ENCODE data around the gene CLCN4. TPM values are rescaled to one million over a fixed set of nuclear protein-coding genes. Genes with fewer than 3 reads are reported as not detected.

The CLCN4 gene
- total RNA-seq, 1 donor from 2014 or later: 8.0 TPM

DNA sequence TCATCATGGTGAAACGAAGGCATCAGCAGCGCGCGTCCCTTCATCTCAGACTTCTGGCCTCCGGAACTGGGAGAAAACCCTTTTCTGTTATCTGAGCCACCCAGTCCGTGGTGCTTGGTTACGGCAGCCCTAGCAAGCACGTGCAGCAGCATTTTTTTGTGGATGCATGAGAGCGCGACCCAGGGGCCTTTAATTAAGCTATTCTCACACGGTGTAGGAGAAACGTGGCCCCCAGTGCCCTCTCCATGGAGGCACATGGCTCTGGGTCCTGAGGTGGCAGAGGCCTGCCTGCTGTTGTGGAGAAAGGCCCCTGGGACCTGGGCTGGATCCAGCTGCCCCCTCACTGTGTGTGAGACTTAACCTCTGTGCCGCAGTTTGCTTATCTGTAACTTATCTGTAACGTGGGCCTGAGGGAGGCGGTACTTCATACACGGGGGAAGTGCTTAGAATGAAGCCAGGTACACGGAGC is 9.5 kb downstream of the CLCN4 start:
- no peak for DNase-seq (ENCODE audit: low spot score)

DNA sequence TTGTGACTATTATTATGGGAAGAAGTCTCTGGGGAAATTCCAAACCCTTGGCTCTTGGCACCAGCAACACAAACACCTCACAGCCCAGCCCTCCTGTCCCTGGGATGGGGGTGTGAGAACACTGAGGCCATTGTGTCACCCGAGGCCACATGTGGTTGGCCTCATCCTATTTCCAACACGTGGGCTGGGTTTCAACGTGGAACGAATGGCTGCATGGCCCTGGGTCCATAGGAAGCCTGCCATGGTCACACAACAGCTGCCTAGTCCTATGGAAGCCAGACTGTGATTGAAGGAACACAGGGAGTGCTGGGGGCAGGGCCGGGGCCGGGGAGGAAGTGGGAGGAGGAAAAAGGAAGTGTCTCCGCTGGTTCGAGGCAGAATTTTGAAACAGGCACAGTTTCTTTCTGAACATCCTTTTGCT is 10.0 kb downstream of the CLCN4 start:
- no peak for DNase-seq (ENCODE audit: low spot score)

GRCh38 chrX:10167573-10167972 is 10.8 kb downstream of the CLCN4 start:
- no peak for DNase-seq (ENCODE audit: low spot score)

DNA sequence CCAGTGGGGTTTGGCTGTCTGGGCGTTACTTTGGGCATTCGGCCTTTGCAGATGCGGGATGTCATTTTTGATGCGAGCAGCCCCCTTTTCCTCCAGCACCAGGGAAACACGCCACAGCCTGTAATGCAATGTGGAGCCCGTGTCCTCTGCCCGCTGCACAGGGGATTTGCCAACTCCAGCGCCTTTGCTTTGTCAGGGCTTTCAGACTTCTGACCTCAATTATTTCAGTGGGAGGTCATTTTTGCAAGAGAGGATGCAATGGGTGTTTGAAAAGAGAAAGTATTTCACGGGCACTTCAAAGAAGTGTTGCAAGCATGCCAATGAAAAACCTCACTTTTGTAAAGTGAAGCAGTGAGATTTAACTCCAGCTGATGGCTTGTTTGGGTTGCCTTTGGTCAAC is 11.5 kb downstream of the CLCN4 start:
- no peak for DNase-seq (ENCODE audit: low spot score)

- no peak for DNase-seq (ENCODE audit: low spot score)
Measured at GRCh38 chrX:10169175-10169574, 12.4 kb downstream of the CLCN4 start.

DNA sequence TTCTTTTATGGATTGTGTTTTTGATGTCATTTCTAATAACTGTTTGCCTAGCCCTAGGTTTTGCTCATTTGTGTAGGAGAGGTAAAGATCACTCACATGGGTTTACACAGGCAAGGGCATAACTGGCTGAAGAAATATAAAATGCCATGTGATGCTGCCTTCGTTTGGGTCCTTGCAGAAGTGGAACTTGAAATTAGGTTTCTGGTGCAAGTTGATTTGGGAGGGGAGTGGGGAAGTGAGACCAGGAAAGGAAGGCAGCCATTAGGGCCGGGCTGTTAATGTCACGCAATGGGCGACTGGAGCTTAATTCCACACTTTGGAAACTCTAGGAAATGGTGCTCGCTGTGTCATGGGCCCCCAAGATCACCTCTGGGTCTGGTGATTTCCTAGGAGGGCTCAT is 14.5 kb downstream of the CLCN4 start:
- DNase-seq (ENCODE audit: low spot score): no peak

DNA sequence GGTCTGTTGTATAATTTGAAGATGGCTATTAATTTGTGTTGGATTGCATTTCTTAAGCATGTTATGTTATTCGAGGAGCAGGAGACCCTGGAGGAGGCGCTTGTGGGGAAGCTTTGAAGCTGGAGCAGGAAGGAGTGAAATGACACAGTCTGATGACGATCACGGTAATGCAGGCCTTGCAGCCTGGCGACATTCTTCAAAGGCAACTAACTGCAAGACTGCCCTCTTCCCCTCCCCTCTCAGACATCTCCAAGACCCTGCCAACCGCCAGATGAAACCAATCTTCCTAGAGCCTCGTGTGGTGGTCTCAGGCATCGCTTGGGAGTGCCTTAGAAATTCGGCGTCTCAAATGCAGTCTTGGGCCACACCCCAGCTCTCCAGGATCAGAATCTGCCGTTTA is 16.1 kb downstream of the CLCN4 start:
- no peak for DNase-seq (ENCODE audit: low spot score)

GRCh38 chrX:10173331-10173900 is 16.6 kb downstream of the CLCN4 start:
- peak; percentile 65 for DNase-seq (ENCODE audit: low spot score)

DNA sequence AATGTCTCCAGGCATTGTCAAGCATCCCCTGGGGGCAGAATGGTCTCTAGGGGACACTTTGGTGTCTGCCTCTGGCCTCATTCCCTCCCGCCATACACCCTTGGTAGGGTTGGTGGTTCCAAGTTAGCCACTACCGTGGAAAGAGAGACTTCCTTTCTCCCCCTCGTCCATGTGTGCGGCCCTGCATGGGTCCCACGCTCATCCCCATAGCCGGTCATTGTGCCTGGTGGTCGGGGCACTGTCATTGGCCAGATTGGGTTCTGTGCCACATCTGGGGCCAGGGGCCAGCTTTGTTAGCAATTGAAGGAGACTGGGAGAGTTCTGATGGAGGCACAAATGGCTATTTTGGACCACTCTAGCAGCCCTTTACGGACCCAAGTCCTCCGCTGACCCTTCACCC is 17.3 kb downstream of the CLCN4 start:
- DNase-seq (ENCODE audit: low spot score): no peak

- no peak for DNase-seq (ENCODE audit: low spot score)
Measured at GRCh38 chrX:10174810-10175209, 18.0 kb downstream of the CLCN4 start.

- no peak for DNase-seq (ENCODE audit: low spot score)
Measured at GRCh38 chrX:10175319-10175871, 18.6 kb downstream of the CLCN4 start.

DNA sequence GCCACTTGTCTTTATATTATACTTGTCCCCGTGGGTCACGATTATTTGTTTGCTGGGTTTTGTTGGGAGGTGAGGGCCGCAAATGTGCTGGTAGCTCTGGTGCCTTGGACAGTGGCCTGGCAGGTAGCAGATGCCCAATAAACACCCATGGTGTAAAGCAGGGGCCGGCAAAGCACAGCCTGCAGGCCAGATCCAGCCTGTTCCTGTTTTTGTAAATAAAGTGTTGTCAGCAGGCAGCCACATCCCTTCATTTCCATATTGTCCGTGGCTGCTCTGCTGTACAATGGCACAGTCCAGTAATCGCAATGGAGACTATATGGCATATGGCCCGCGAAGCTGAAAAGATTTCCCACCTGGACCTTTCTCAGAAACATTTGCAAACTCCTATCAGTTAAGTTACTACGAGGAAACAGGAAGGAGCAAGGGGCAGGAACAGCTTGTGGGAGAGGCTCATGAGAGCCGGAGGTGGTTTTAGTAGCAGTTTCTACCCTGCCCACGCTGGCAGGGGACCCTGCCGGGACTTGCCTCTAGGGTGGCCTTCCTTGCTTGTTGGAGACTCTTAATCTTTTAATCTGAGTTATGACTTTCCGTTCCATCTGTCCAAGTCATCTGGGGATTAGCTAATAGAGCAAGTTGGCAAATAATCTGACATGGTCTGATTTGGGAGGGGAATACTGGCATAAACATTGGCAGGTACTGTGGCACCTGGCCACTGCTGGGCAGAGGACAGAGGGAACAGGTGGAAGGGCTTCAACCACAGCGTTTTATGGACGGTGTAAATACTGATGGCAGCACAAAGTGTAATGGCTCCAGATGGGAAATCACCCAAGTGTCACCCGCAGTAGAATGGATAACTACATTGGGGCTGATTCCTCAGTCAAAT is 19.6 kb downstream of the CLCN4 start:
- no peak for DNase-seq (ENCODE audit: low spot score)

- no peak for DNase-seq (ENCODE audit: low spot score)
Measured at GRCh38 chrX:10177004-10177396, 20.2 kb downstream of the CLCN4 start.

DNA sequence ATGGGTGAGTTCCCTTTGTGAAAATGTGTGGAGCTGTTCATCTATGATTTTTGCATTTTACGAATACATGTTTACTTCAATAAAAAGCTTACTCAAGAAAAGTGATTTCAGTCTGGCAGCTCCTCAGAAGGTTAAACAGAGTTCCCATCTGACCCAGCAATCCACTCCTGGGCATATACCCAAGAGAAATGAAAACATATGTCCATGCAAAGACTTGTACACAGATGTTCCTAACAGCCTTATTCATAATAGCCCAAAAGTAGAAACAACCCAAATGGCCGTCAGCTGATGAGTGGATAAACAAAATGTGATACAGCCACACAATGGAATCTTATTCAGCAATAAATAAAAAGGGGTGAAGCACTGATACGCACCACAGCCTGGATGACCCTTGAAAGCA is 20.8 kb downstream of the CLCN4 start:
- DNase-seq (ENCODE audit: low spot score): no peak

GRCh38 chrX:10178866-10179463 is 22.2 kb downstream of the CLCN4 start:
- DNase-seq (ENCODE audit: low spot score): no peak

- DNase-seq (ENCODE audit: low spot score): no peak
Measured at GRCh38 chrX:10183760-10184159, 27.0 kb downstream of the CLCN4 start.

- no peak for DNase-seq (ENCODE audit: low spot score)
Measured at GRCh38 chrX:10184411-10184810, 27.6 kb downstream of the CLCN4 start.

DNA sequence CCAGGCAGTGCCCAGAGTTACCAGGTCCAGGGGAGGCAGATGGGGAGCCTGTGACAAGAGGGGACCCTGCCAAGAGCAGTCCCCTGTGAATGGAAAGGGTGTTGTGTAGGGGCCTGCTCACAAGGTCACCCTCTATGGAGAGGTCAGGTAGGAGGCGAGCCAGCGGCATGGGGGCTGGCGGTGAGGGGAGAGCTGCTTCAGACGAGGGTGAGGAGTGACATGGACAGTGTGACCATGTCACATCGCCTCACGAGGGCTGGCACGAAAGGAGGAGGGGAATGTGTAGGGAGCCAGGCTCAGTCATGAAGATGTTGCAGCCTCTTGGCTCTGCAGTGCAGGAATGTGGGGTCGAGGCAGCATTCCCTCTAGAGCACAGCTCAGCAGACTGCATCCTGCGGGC is 29.6 kb downstream of the CLCN4 start:
- no peak for DNase-seq (ENCODE audit: low spot score)

DNA sequence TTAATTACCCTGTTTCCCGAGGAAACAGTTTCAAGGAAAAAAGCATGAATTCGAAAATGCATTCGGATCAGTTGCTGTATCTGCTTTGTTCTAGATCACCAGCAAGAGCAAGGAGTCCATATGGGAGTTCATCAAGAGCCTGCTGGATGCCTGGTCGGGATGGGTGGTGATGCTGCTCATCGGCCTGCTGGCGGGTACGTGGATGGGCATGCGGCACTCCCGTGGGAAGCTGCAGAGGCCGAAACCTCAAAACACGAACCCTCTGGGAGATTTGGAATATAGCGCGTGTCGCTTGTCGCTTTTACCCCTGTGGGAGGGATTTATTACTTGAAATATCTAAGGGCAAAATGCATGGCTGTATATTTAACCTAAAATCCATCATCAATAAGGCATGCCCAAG is 30.6 kb downstream of the CLCN4 start:
- DNase-seq (ENCODE audit: low spot score): no peak

DNA sequence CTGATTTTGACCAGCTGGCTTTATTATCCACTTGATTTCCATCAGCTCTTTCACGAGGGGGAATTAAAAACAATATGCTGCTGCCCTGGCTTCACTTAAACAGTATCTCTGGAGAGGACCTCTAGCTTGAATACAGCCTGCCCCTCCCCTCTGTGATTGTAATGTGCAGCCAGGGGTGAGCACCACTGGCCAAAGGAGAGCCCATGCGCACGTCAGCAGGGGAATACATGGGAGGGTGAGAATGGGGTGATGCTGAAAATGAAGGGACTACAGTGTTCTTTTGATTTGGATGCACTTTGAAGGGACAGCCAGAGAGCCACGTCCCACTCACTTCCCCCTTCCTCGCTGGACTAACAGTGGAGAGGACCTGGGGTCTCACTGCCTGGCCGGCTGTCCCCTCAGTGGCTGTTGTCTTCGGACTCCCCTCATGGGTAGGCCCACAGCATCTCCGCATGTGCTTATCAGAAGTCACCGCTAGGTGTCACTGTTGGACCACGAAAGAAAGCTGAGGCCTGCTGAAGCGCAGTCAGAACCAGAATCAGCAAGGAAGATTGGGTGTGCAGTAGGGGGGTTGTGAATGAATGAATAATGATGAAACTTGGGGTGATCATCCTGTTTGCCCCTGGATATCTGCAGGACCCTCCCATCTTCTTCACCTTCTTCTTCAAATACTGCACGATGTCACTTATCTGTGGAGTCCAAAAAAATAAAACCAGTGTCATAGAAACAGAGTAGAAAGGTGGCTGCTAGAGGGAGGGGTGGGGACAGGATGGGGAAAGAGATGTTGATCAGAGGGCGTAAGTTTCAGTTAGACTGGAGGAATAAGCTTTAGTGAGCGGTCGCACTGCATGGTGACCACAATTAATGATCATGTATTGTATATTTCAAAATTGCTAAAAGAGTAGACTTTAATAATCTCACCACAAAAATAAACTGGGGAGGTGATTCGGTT is 32.8 kb downstream of the CLCN4 start:
- peak; percentile 80 for DNase-seq (ENCODE audit: low spot score)

GRCh38 chrX:10190367-10190766 is 33.6 kb downstream of the CLCN4 start:
- peak; percentile 45 for DNase-seq (ENCODE audit: low spot score)
